HG03460 (cell line): ENCODE data around the gene MALAT1.
"Not testable (repeated sequence)": the region's sequence is repeated elsewhere in the genome, so short reads cannot be mapped to it uniquely, and the experiment has no call there.

Source experiments
- ATAC-seq: cut with Tn5 transposase; IDR thresholded peaks from one replicate; pipeline ENCODE4 v1.9.1; 2021; ENCODE audit not compliant: unreplicated experiment

The MALAT1 gene

GRCh38 chr11:65497141-65498041 lies 1.5 kb upstream of the MALAT1 start:
- peak; percentile 46 for ATAC-seq

- ATAC-seq, result no peak
Observed at GRCh38 chr11:65498042-65498726, 661 bp upstream of the MALAT1 start.

GRCh38 chr11:65498727-65498976 lies 193 bp upstream of the MALAT1 start:
- ATAC-seq, result no peak

GRCh38 chr11:65499713-65500386 lies 1.0 kb downstream of the MALAT1 start:
- ATAC-seq, result no peak

- no peak for ATAC-seq
Observed at GRCh38 chr11:65500387-65501185, 1.7 kb downstream of the MALAT1 start.

GRCh38 chr11:65501186-65501471 lies 2.3 kb downstream of the MALAT1 start:
- ATAC-seq, result no peak

GRCh38 chr11:65501472-65502273 lies 2.8 kb downstream of the MALAT1 start:
- no peak for ATAC-seq

GRCh38 chr11:65502274-65502554 lies 3.4 kb downstream of the MALAT1 start:
- no peak for ATAC-seq

GRCh38 chr11:65502555-65503367 lies 3.9 kb downstream of the MALAT1 start:
- ATAC-seq, result no peak

- ATAC-seq, result no peak
Observed at GRCh38 chr11:65503368-65503948, 4.6 kb downstream of the MALAT1 start.

GRCh38 chr11:65503949-65504673 lies 5.3 kb downstream of the MALAT1 start:
- no peak for ATAC-seq

GRCh38 chr11:65504674-65505465 lies 6.0 kb downstream of the MALAT1 start:
- no peak for ATAC-seq

GRCh38 chr11:65505466-65506289 lies 6.8 kb downstream of the MALAT1 start:
- no peak for ATAC-seq

GRCh38 chr11:65506290-65506771 lies 7.5 kb downstream of the MALAT1 start:
- ATAC-seq, result no peak

GRCh38 chr11:65506772-65507505 lies 8.1 kb downstream of the MALAT1 start:
- peak; percentile 30 for ATAC-seq

GRCh38 chr11:65512311-65512710 lies 13.5 kb downstream of the MALAT1 start:
- ATAC-seq, result not testable (repeated sequence)
